HepG2 (cell line): ENCODE data around the gene CPLX1. TPM values are rescaled to one million over a fixed set of nuclear protein-coding genes. Genes with fewer than 3 reads are reported as not detected.

Experiments
- BRF2 ChIP-seq: sonication (generic); formaldehyde crosslinking; IDR thresholded peaks from 2 replicates; pipeline ENCODE4 v1.8.1; 2022; ENCODE audit warnings: mild to moderate bottlenecking, missing genetic modification reagents
- CENPX ChIP-seq: sonication (generic); formaldehyde crosslinking; IDR thresholded peaks from 2 replicates; pipeline ENCODE4 v1.9.0; 2021; ENCODE audit warnings: mild to moderate bottlenecking, missing genetic modification reagents, moderate library complexity
- EED ChIP-seq: sonication (generic); formaldehyde crosslinking; IDR thresholded peaks from 2 replicates; pipeline ENCODE4 v1.5.0; 2020; ENCODE audit warnings: mild to moderate bottlenecking, missing genetic modification reagents
- GFI1 ChIP-seq: sonication (generic); formaldehyde crosslinking; IDR thresholded peaks from 2 replicates; pipeline ENCODE4 v1.5.0; 2020; ENCODE audit warnings: missing genetic modification reagents, mild to moderate bottlenecking, borderline replicate concordance
- JARID2 ChIP-seq: sonication (generic); formaldehyde crosslinking; IDR thresholded peaks from 2 replicates; pipeline ENCODE4 v1.8.1; 2023; ENCODE audit warnings: missing genetic modification reagents, inconsistent platforms; ENCODE audit not compliant: insufficient replicate concordance
- MATR3 ChIP-seq: sonication (generic); formaldehyde crosslinking; IDR thresholded peaks from 2 replicates; pipeline ENCODE4 v1.4.0; 2020; ENCODE audit warnings: missing genetic modification reagents
- MYNN ChIP-seq: sonication (generic); formaldehyde crosslinking; IDR thresholded peaks from 2 replicates; pipeline ENCODE4 v1.4.0; 2020; ENCODE audit warnings: mild to moderate bottlenecking, low read depth, missing genetic modification reagents
- NBN ChIP-seq: fragments of 450-650 bp; conservative IDR thresholded peaks from 2 replicates; pipeline ENCODE4 v1.6.1; 2017
- NR2F2 ChIP-seq: IDR thresholded peaks from 2 replicates; pipeline ENCODE4 v1.6.1; 2012; ENCODE audit warnings: low read depth, inconsistent platforms, borderline replicate concordance
- RCOR2 ChIP-seq: IDR thresholded peaks from 2 replicates; pipeline ENCODE4 v1.6.1; 2016; ENCODE audit warnings: missing biosample characterization, missing genetic modification reagents
- SOX13 ChIP-seq, 3 experiments: fragments of 450-650 bp in 1 of 3; sonication (generic) in 1 of 3; formaldehyde crosslinking in 1 of 3; IDR thresholded peaks in 2 of 3; conservative IDR thresholded peaks in 1 of 3; 2 replicates each; pipeline versions ENCODE4 v1.5.0 to v1.6.1; 2016 to 2020; ENCODE audit warnings: antibody characterized with exemption in 1 of 3, mild to moderate bottlenecking in 1 of 3, missing compliant biosample characterization in 1 of 3, missing genetic modification reagents in 1 of 3, moderate library complexity in 1 of 3
- ZFP36 ChIP-seq: fragments of 150-350 bp; IDR thresholded peaks from 2 replicates; pipeline ENCODE4 v1.6.1; 2018; ENCODE audit warnings: borderline replicate concordance, low read length, low read depth; ENCODE audit not compliant: partially characterized antibody
- ZHX1 ChIP-seq: sonication (generic); formaldehyde crosslinking; IDR thresholded peaks from 2 replicates; pipeline ENCODE4 v1.8.1; 2022; ENCODE audit warnings: low read depth, mild to moderate bottlenecking, missing genetic modification reagents
- ZKSCAN1 ChIP-seq: fragments of 150-350 bp; IDR thresholded peaks from 2 replicates; pipeline ENCODE4 v1.6.1; 2014; ENCODE audit warnings: low read length
- ZNF431 ChIP-seq: sonication (generic); formaldehyde crosslinking; IDR thresholded peaks from 2 replicates; pipeline ENCODE4 v1.9.0; 2022; ENCODE audit warnings: missing genetic modification reagents, low read depth, mild to moderate bottlenecking, borderline replicate concordance
- ZNF607 ChIP-seq: sonication (generic); formaldehyde crosslinking; IDR thresholded peaks from 2 replicates; pipeline ENCODE4 v1.5.1; 2020; ENCODE audit warnings: missing genetic modification reagents, mild to moderate bottlenecking, borderline replicate concordance
- ZNF614 ChIP-seq: IDR thresholded peaks from 2 replicates; pipeline ENCODE4 v1.6.1; 2018; ENCODE audit warnings: missing biosample characterization, missing genetic modification reagents, inconsistent platforms, borderline replicate concordance
- ZNF713 ChIP-seq: sonication (generic); formaldehyde crosslinking; IDR thresholded peaks from 2 replicates; pipeline ENCODE4 v1.4.0; 2020; ENCODE audit warnings: mild to moderate bottlenecking, missing genetic modification reagents
- polyA plus RNA-seq, 8 experiments: library from polyadenylated mRNA; depleted of rRNA in 3 of 8; stranded (reverse) in 7 of 8; unstranded in 1 of 8; fragments of >200 nt; fragmentation: Illumina TruSeq in 4 of 8; extraction: Trizol in 4 of 8; gene quantifications; 2 replicates each; pipeline versions ENCODE4 v1.2.1 to v1.2.3, GENCODE V29; 2011 to 2016; ENCODE audit warnings: low read depth in 4 of 8, missing spikeins in 1 of 8, mixed read lengths in 1 of 8; ENCODE audit not compliant: insufficient read depth in 1 of 8
- total RNA-seq, 5 experiments: library from RNA; depleted of rRNA; stranded (reverse); fragments of >200 nt; fragmentation: Illumina TruSeq; extraction: Trizol; gene quantifications; 2 replicates each; pipeline ENCODE4 v1.2.3, GENCODE V29; 2016; ENCODE audit warnings: low read depth in 1 of 5
- TF ChIP-seq, protein P1 (sequence below): sonication (generic); formaldehyde crosslinking; IDR thresholded peaks from 2 replicates; pipeline ENCODE4 v1.4.0; 2020; ENCODE audit warnings: missing genetic modification reagents; ENCODE audit errors: not compliant biosample characterization
- TF ChIP-seq, protein P2 (sequence below): sonication (generic); formaldehyde crosslinking; IDR thresholded peaks from 2 replicates; pipeline ENCODE4 v1.9.0; 2021; ENCODE audit warnings: missing genetic modification reagents, mild to moderate bottlenecking, borderline replicate concordance
- TF ChIP-seq, protein P3 (sequence below): IDR thresholded peaks from 2 replicates; pipeline ENCODE4 v1.6.1; 2016

CPLX1 gene
- total and polyA plus RNA-seq, 2 of the 13 experiments (the other 11 are each of a cell fraction or from before 2014, with no cell fraction given) = 0.18 TPM

- TF ChIP-seq ZNF431 (CRISPR knock-in tag) = no peak
- TF ChIP-seq EED (CRISPR knock-in tag) = no peak
- no peak for TF ChIP-seq ZNF713 (CRISPR knock-in tag)
- TF ChIP-seq BRF2 (CRISPR knock-in tag) = no peak
- no peak for TF ChIP-seq NBN
- TF ChIP-seq ZNF607 = peak; percentile 39; the same call in 1 of the 2 replicates
- TF ChIP-seq, protein P1, sequence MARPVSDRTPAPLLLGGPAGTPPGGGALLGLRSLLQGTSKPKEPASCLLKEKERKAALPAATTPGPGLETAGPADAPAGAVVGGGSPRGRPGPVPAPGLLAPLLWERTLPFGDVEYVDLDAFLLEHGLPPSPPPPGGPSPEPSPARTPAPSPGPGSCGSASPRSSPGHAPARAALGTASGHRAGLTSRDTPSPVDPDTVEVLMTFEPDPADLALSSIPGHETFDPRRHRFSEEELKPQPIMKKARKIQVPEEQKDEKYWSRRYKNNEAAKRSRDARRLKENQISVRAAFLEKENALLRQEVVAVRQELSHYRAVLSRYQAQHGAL (CRISPR knock-in tag) = peak; percentile 84
- TF ChIP-seq ZHX1 (CRISPR knock-in tag) = peak; percentile 56; the same call in 1 of the 2 replicates
- TF ChIP-seq CENPX = no peak
- no peak for TF ChIP-seq RCOR2 (CRISPR knock-in tag)
- TF ChIP-seq GFI1 = no peak
- TF ChIP-seq JARID2 (CRISPR knock-in tag) = no peak
- TF ChIP-seq ZFP36 = no peak
- no peak for TF ChIP-seq MYNN (CRISPR knock-in tag)
- no peak for TF ChIP-seq ZKSCAN1
- no peak; the same call in 1 of the 2 replicates for TF ChIP-seq ZNF614 (CRISPR knock-in tag)
- TF ChIP-seq SOX13 (IDR thresholded peaks at IDR 0.05) = no peak
- 0 out of 4 replicates have a peak, but pooled peaks of 1 of the 2 experiments have one; percentile 21 for TF ChIP-seq SOX13 (CRISPR knock-in tag; conservative IDR thresholded peaks at IDR 0.05 in 1 of 2, IDR thresholded peaks at IDR 0.05 in 1 of 2)
- TF ChIP-seq, protein P2, sequence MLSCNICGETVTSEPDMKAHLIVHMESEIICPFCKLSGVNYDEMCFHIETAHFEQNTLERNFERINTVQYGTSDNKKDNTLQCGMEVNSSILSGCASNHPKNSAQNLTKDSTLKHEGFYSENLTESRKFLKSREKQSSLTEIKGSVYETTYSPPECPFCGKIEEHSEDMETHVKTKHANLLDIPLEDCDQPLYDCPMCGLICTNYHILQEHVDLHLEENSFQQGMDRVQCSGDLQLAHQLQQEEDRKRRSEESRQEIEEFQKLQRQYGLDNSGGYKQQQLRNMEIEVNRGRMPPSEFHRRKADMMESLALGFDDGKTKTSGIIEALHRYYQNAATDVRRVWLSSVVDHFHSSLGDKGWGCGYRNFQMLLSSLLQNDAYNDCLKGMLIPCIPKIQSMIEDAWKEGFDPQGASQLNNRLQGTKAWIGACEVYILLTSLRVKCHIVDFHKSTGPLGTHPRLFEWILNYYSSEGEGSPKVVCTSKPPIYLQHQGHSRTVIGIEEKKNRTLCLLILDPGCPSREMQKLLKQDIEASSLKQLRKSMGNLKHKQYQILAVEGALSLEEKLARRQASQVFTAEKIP (CRISPR knock-in tag) = 0 out of 2 replicates have a peak, but pooled peaks have one; percentile 35
- no peak for TF ChIP-seq MATR3 (CRISPR knock-in tag)
- TF ChIP-seq, protein P3, sequence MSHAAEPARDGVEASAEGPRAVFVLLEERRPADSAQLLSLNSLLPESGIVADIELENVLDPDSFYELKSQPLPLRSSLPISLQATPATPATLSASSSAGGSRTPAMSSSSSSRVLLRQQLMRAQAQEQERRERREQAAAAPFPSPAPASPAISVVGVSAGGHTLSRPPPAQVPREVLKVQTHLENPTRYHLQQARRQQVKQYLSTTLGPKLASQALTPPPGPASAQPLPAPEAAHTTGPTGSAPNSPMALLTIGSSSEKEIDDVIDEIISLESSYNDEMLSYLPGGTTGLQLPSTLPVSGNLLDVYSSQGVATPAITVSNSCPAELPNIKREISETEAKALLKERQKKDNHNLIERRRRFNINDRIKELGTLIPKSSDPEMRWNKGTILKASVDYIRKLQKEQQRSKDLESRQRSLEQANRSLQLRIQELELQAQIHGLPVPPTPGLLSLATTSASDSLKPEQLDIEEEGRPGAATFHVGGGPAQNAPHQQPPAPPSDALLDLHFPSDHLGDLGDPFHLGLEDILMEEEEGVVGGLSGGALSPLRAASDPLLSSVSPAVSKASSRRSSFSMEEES = no peak
- no peak; the same call in 1 of the 2 replicates for TF ChIP-seq NR2F2
Observed at GRCh38 chr4:781493-782216, 44.3 kb downstream of the CPLX1 start (continued).
